ENCODE measurements around the gene CFAP61. TPM values are rescaled to one million over a fixed set of nuclear protein-coding genes. Genes with fewer than 3 reads are reported as not detected.

The CFAP61 gene
- total and polyA plus RNA-seq, 9 of the 15 experiments (the other 6 are each of a cell fraction or from before 2014, with no cell fraction given): 0.11 TPM; not detected in 8

GRCh38 chr20:20017001-20017843, 35.1 kb upstream of the CFAP61 start, which contains the start of gene NAA20 (continued):
- TF ChIP-seq ZKSCAN3 (CRISPR knock-in tag; IDR thresholded peaks at IDR 0.05) (no peak), TEAD1 (CRISPR knock-in tag; IDR thresholded peaks at IDR 0.05) (no peak), UBTF (IDR thresholded peaks at IDR 0.05; ENCODE audit: borderline replicate concordance in 1 of 2, low read depth in 2 of 2, low read length in 2 of 2) (peak; percentile 75 to 80; a peak in 3 of 4 replicates), GMEB1 (CRISPR knock-in tag; IDR thresholded peaks at IDR 0.05) (peak; percentile 31; the same call in 1 of the 2 replicates), HCFC1 (IDR thresholded peaks at IDR 0.05; ENCODE audit: low read depth, low read length) (peak; percentile 79), MNT (conservative IDR thresholded peaks at IDR 0.05) (peak; percentile 60 to 80), TAF1 (IDR thresholded peaks at IDR 0.05; ENCODE audit: control insufficient read depth, extremely low read depth, insufficient read depth, low read length, severe bottlenecking) (peak; percentile 37), ETV1 (tag; conservative IDR thresholded peaks at IDR 0.05; ENCODE audit: low read depth) (0 out of 2 replicates have a peak, but pooled peaks have one; percentile 25), RBBP5 (IDR thresholded peaks at IDR 0.05; ENCODE audit: borderline replicate concordance, insufficient read depth, low read length, poor library complexity, severe bottlenecking) (peak; percentile 76), ILK (tag; IDR thresholded peaks at IDR 0.05; ENCODE audit: borderline replicate concordance, low read depth) (no peak), PKNOX1 (IDR thresholded peaks at IDR 0.05) (peak; percentile 51; the same call in 1 of the 2 replicates), TFAM (CRISPR knock-in tag; conservative IDR thresholded peaks at IDR 0.05) (no peak), HIVEP1 (CRISPR knock-in tag; IDR thresholded peaks at IDR 0.05) (no peak), NR2C1 (IDR thresholded peaks at IDR 0.05) (peak; percentile 98), NR2C1 (tag; IDR thresholded peaks at IDR 0.05) (peak; percentile 99), DIDO1 (tag; IDR thresholded peaks at IDR 0.05; ENCODE audit: low read depth) (peak; percentile 66; the same call in 1 of the 2 replicates), ZEB2 (IDR thresholded peaks at IDR 0.05) (0 out of 2 replicates have a peak, but pooled peaks have one; percentile 35), NCOA1 (IDR thresholded peaks at IDR 0.05; ENCODE audit: low read depth) (peak; percentile 87), ILF3 (IDR thresholded peaks at IDR 0.05; ENCODE audit: borderline replicate concordance) (no peak), ATF7 (IDR thresholded peaks at IDR 0.05) (0 out of 2 replicates have a peak, but pooled peaks have one; percentile 27)
